B cell (primary cell): ENCODE results near the gene SLC2A9.

Experiments
- EZH2 ChIP-seq: IDR thresholded peaks from 2 replicates; pipeline ENCODE4 v1.6.1; 2012; ENCODE audit warnings: borderline replicate concordance, low read depth, mild to moderate bottlenecking, moderate library complexity, low read length; ENCODE audit not compliant: insufficient read depth, poor library complexity, severe bottlenecking
- TF ChIP-seq, protein P1 (sequence below): fragments of 200-600 bp; IDR thresholded peaks from one replicate; pipeline ENCODE4 v1.8.0; 2022; ENCODE audit warnings: antibody characterized with exemption, mild to moderate bottlenecking

DNA sequence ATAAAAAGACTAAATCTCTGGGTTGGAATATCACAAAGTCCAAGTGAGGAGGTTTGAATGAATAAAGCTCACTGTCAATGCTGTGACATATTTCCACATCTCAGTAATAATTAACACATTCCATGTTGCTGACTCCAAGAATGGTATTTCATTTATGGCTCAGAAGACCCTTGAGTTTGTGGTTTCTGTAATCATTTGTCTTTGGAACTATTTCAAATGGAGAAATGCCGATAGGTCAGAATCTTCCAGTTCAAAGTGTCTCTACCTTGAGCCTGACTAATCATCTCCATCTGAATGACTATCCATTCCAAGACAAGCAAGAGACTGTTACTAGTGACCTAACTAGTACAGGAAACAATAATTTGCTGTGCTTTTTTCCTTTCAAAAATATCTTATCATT lies 24.2 kb upstream of the SLC2A9 start:
- TF ChIP-seq, protein P1, sequence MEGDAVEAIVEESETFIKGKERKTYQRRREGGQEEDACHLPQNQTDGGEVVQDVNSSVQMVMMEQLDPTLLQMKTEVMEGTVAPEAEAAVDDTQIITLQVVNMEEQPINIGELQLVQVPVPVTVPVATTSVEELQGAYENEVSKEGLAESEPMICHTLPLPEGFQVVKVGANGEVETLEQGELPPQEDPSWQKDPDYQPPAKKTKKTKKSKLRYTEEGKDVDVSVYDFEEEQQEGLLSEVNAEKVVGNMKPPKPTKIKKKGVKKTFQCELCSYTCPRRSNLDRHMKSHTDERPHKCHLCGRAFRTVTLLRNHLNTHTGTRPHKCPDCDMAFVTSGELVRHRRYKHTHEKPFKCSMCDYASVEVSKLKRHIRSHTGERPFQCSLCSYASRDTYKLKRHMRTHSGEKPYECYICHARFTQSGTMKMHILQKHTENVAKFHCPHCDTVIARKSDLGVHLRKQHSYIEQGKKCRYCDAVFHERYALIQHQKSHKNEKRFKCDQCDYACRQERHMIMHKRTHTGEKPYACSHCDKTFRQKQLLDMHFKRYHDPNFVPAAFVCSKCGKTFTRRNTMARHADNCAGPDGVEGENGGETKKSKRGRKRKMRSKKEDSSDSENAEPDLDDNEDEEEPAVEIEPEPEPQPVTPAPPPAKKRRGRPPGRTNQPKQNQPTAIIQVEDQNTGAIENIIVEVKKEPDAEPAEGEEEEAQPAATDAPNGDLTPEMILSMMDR: no peak
- no peak for TF ChIP-seq EZH2
